Measurements from ENCODE around the gene PSMB2.
A peak's percentile ranks its signal among the peaks of the same experiment; 100 is the strongest.
"Not testable (repeated sequence)": the region's sequence is repeated elsewhere in the genome, so short reads cannot be mapped to it uniquely, and the experiment has no call there.

Gene PSMB2

GRCh38 chr1:35641233-35641866 lies at the start of gene PSMB2:
TSS of gene PSMB2 (minus strand) at chr1:35641526. CDS start at chr1:35641432, 94 bp downstream.
- DNase-seq (ENCODE audit: low read depth in 2 of 3, low spot score in 1 of 3) = peak; percentile 92 to 97 (median 96)

GRCh38 chr1:35691080-35691479 lies 49.8 kb upstream of the PSMB2 start:
- no peak for DNase-seq (ENCODE audit: low read depth in 2 of 3, low spot score in 1 of 3)

- DNase-seq (ENCODE audit: low read depth in 2 of 3, low spot score in 1 of 3) = not testable (repeated sequence)
Observed at GRCh38 chr1:35690103-35690502, 48.8 kb upstream of the PSMB2 start.

GRCh38 chr1:35688161-35688560 lies 46.8 kb upstream of the PSMB2 start:
- no peak for DNase-seq (ENCODE audit: low read depth in 2 of 3, low spot score in 1 of 3)

- DNase-seq (ENCODE audit: low read depth in 2 of 3, low spot score in 1 of 3) = no peak
Observed at GRCh38 chr1:35683012-35683411, 41.7 kb upstream of the PSMB2 start.

- no peak for DNase-seq (ENCODE audit: low read depth in 2 of 3, low spot score in 1 of 3)
Observed at GRCh38 chr1:35680271-35680670, 38.9 kb upstream of the PSMB2 start.

- no peak for DNase-seq (ENCODE audit: low read depth in 2 of 3, low spot score in 1 of 3)
Observed at GRCh38 chr1:35675773-35676172, 34.4 kb upstream of the PSMB2 start.

GRCh38 chr1:35674111-35674510 lies 32.8 kb upstream of the PSMB2 start:
- DNase-seq (ENCODE audit: low read depth in 2 of 3, low spot score in 1 of 3) = no peak

GRCh38 chr1:35672116-35672515 lies 30.8 kb upstream of the PSMB2 start:
- DNase-seq (ENCODE audit: low read depth in 2 of 3, low spot score in 1 of 3) = no peak

GRCh38 chr1:35668506-35668905 lies 27.2 kb upstream of the PSMB2 start:
- DNase-seq (ENCODE audit: low read depth in 2 of 3, low spot score in 1 of 3) = no peak

GRCh38 chr1:35666916-35667315 lies 25.6 kb upstream of the PSMB2 start:
- no peak for DNase-seq (ENCODE audit: low read depth in 2 of 3, low spot score in 1 of 3)

- DNase-seq (ENCODE audit: low read depth in 2 of 3, low spot score in 1 of 3) = no peak
Observed at GRCh38 chr1:35666216-35666615, 24.9 kb upstream of the PSMB2 start.

- no peak for DNase-seq (ENCODE audit: low read depth in 2 of 3, low spot score in 1 of 3)
Observed at GRCh38 chr1:35663434-35663833, 22.1 kb upstream of the PSMB2 start.

- no peak for DNase-seq (ENCODE audit: low read depth in 2 of 3, low spot score in 1 of 3)
Observed at GRCh38 chr1:35661474-35661795, 20.1 kb upstream of the PSMB2 start.

- DNase-seq (ENCODE audit: low read depth in 2 of 3, low spot score in 1 of 3) = no peak
Observed at GRCh38 chr1:35660581-35661473, 19.5 kb upstream of the PSMB2 start.

GRCh38 chr1:35659589-35659988 lies 18.3 kb upstream of the PSMB2 start:
- no peak for DNase-seq (ENCODE audit: low read depth in 2 of 3, low spot score in 1 of 3)

- no peak for DNase-seq (ENCODE audit: low read depth in 2 of 3, low spot score in 1 of 3)
Observed at GRCh38 chr1:35657851-35658250, 16.5 kb upstream of the PSMB2 start.

GRCh38 chr1:35656863-35657232 lies 15.5 kb upstream of the PSMB2 start:
- DNase-seq (ENCODE audit: low read depth in 2 of 3, low spot score in 1 of 3) = no peak

- no peak for DNase-seq (ENCODE audit: low read depth in 2 of 3, low spot score in 1 of 3)
Observed at GRCh38 chr1:35656148-35656862, 15.0 kb upstream of the PSMB2 start.

GRCh38 chr1:35655196-35655595 lies 13.9 kb upstream of the PSMB2 start:
- DNase-seq (ENCODE audit: low read depth in 2 of 3, low spot score in 1 of 3) = no peak

GRCh38 chr1:35650416-35650815 lies 9.1 kb upstream of the PSMB2 start:
- no peak for DNase-seq (ENCODE audit: low read depth in 2 of 3, low spot score in 1 of 3)

- DNase-seq (ENCODE audit: low read depth in 2 of 3, low spot score in 1 of 3) = no peak
Observed at GRCh38 chr1:35646043-35646442, 4.7 kb upstream of the PSMB2 start.

All from stimulated activated CD4-positive, alpha-beta T cell treated with anti-CD3 and anti-CD28 coated beads, Interleukin-12 subunit alpha, Interleukin-12 subunit beta, amount 100 ng/mL, for 48 hours (primary cell).